Gastroesophageal sphincter (tissue), 3 donors: ENCODE measurements around the gene TRIM63.

Experiments used
- CTCF ChIP-seq, 4 experiments: fragments of 200-600 bp in 2 of 4; fragments of 450-650 bp in 2 of 4; sonication (generic) in 1 of 4; IDR thresholded peaks; one replicate each; pipeline ENCODE4 v1.5.1; 2017 to 2019; ENCODE audit warnings: antibody characterized with exemption in 4 of 4, mild to moderate bottlenecking in 2 of 4, moderate library complexity in 2 of 4
- POLR2A ChIP-seq, 2 donors: fragments of 450-650 bp; IDR thresholded peaks; one replicate each; pipeline ENCODE4 v1.6.1; 2017; ENCODE audit warnings: antibody characterized with exemption in 2 of 2, mild to moderate bottlenecking in 2 of 2, moderate library complexity in 1 of 2

GRCh38 chr1:26029054-26029863, 38.2 kb downstream of the TRIM63 start:
- no peak for TF ChIP-seq CTCF (IDR thresholded peaks at IDR 0.05)
- TF ChIP-seq POLR2A (IDR thresholded peaks at IDR 0.05): no peak
